Astrocyte (in vitro differentiated cells and primary cell): ENCODE data around the gene LYSMD4. TPM values are rescaled to one million over a fixed set of nuclear protein-coding genes. Genes with fewer than 3 reads are reported as not detected.

ENCODE experiments used
- DNase-seq: peaks from one replicate; pipeline ENCODE4 v3.0.0-alpha.2; 2010; ENCODE audit warnings: low read depth
- FAIRE-seq: peaks from 2 replicates; lab custom pipeline; 2011; peaks lifted over from hg19 to GRCh38; lab: Jason Lieb, UNC
- H2AFZ ChIP-seq: 2 replicates; pipeline ENCODE4 v1.6.0; 2012; ENCODE audit warnings: low read depth, low read length, inconsistent platforms
- H3K27ac ChIP-seq: 2 replicates; pipeline ENCODE4 v1.5.1; 2011; ENCODE audit warnings: low read depth, low read length, inconsistent platforms
- H3K27me3 ChIP-seq: 2 replicates; pipeline ENCODE4 v1.6.0; 2011; ENCODE audit warnings: low read length, inconsistent platforms; ENCODE audit not compliant: insufficient read depth
- H3K36me3 ChIP-seq: 2 replicates; pipeline ENCODE4 v1.5.1; 2011; ENCODE audit warnings: low read length, inconsistent platforms; ENCODE audit not compliant: insufficient read depth
- H3K4me1 ChIP-seq: 2 replicates; pipeline ENCODE4 v1.5.1; 2011; ENCODE audit warnings: low read length, inconsistent platforms; ENCODE audit not compliant: insufficient read depth
- H3K4me2 ChIP-seq: 2 replicates; pipeline ENCODE4 v1.6.0; 2012; ENCODE audit warnings: low read length, inconsistent platforms
- H3K4me3 ChIP-seq: 2 replicates; pipeline ENCODE4 v1.5.1; 2011; ENCODE audit warnings: low read depth, mild to moderate bottlenecking, low read length, inconsistent platforms; ENCODE audit not compliant: insufficient read depth
- H3K79me2 ChIP-seq: 2 replicates; pipeline ENCODE4 v1.6.0; 2012; ENCODE audit warnings: mild to moderate bottlenecking, low read length, inconsistent platforms; ENCODE audit not compliant: insufficient read depth
- H3K9ac ChIP-seq: 2 replicates; pipeline ENCODE4 v1.6.0; 2012; ENCODE audit warnings: mild to moderate bottlenecking, low read length, inconsistent platforms
- H3K9me3 ChIP-seq: 2 replicates; pipeline ENCODE4 v1.5.1; 2012; ENCODE audit warnings: low read depth, mild to moderate bottlenecking, low read length, inconsistent platforms; ENCODE audit not compliant: insufficient read depth
- H4K20me1 ChIP-seq: 2 replicates; pipeline ENCODE4 v1.6.0; 2012; ENCODE audit warnings: low read length, inconsistent platforms; ENCODE audit not compliant: insufficient read depth
- H3K27ac Mint-ChIP-seq: one replicate; pipeline ENCODE4 v1.8.0; 2021; ENCODE audit warnings: mild to moderate bottlenecking, mixed read lengths; ENCODE audit not compliant: unreplicated experiment
- H3K27me3 Mint-ChIP-seq: one replicate; pipeline ENCODE4 v1.8.0; 2021; ENCODE audit warnings: low read depth, mixed read lengths; ENCODE audit not compliant: unreplicated experiment
- H3K36me3 Mint-ChIP-seq: one replicate; pipeline ENCODE4 v1.8.0; 2021; ENCODE audit warnings: low read depth, mixed read lengths; ENCODE audit not compliant: unreplicated experiment
- H3K4me1 Mint-ChIP-seq: one replicate; pipeline ENCODE4 v1.8.0; 2021; ENCODE audit warnings: low read depth, mixed read lengths; ENCODE audit not compliant: unreplicated experiment
- H3K4me3 Mint-ChIP-seq: one replicate; pipeline ENCODE4 v1.8.0; 2021; ENCODE audit warnings: mild to moderate bottlenecking, moderate library complexity, mixed read lengths; ENCODE audit not compliant: unreplicated experiment
- H3K9me3 Mint-ChIP-seq: one replicate; pipeline ENCODE4 v1.8.0; 2021; ENCODE audit warnings: mild to moderate bottlenecking, mixed read lengths; ENCODE audit not compliant: unreplicated experiment
- CTCF ChIP-seq: IDR thresholded peaks from 2 replicates; pipeline ENCODE4 v1.5.1; 2011; ENCODE audit warnings: low read depth, mild to moderate bottlenecking, inconsistent platforms, low read length, moderate library complexity; ENCODE audit not compliant: insufficient read depth
- EZH2 ChIP-seq: IDR thresholded peaks from 2 replicates; pipeline ENCODE4 v1.6.1; 2012; ENCODE audit warnings: mild to moderate bottlenecking, low read length, inconsistent platforms; ENCODE audit not compliant: insufficient read depth
- total RNA-seq: library from RNA; stranded (reverse); gene quantifications from 2 replicates; pipeline ENCODE4 v1.2.1, GENCODE V29; 2021

Gene LYSMD4
- total RNA-seq, 1 donor from 2014 or later: 5.0 TPM

DNA sequence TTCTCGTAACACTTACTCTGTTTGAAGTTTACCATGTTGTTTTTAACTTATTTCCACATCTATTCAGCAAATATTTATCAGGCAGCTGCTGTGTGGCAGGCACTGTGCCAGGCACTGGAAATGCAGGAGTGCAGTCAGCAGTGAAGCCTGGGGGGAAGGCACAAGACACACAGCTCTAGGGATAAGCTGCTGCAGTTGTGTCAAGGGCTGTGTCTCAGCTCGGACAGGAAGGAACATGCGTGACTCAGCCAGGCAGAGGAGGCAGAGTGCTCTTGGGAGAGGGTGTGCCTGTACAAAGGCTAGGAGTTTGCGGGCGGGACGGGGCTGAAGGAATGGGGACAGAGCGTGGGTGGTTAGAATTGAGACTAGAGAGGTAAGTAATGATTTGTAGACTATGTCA, 24.7 kb downstream of the LYSMD4 start:
- Histone ChIP-seq H3K27ac (peak overlapping the region; percentile 13), H3K4me1 (peaks cover 29% of the 10 kb centered on the region), H3K9ac (no peak overlapping the region), H3K36me3 (peaks cover 20% of the 10 kb centered on the region), H2AFZ (no peak overlapping the region), H4K20me1 (no peaks in the 10 kb centered on the region), H3K4me3 (no peak overlapping the region), H3K79me2 (no peaks in the 10 kb centered on the region), H3K4me2 (peak overlapping the region; percentile 58), H3K27me3 (no peaks in the 10 kb centered on the region), H3K9me3 (no peaks in the 10 kb centered on the region)
- Mint-ChIP-seq H3K4me1 (peaks cover 33% of the 10 kb centered on the region), H3K36me3 (peaks cover 25% of the 10 kb centered on the region), H3K27me3 (no peaks in the 10 kb centered on the region), H3K9me3 (no peaks in the 10 kb centered on the region), H3K4me3 (peak overlapping the region; percentile 43), H3K27ac (peak overlapping the region; percentile 29)
- TF ChIP-seq CTCF (no peak), EZH2 (no peak)
- DNase-seq (peak; percentile 85), FAIRE-seq (peak; percentile 58)

DNA sequence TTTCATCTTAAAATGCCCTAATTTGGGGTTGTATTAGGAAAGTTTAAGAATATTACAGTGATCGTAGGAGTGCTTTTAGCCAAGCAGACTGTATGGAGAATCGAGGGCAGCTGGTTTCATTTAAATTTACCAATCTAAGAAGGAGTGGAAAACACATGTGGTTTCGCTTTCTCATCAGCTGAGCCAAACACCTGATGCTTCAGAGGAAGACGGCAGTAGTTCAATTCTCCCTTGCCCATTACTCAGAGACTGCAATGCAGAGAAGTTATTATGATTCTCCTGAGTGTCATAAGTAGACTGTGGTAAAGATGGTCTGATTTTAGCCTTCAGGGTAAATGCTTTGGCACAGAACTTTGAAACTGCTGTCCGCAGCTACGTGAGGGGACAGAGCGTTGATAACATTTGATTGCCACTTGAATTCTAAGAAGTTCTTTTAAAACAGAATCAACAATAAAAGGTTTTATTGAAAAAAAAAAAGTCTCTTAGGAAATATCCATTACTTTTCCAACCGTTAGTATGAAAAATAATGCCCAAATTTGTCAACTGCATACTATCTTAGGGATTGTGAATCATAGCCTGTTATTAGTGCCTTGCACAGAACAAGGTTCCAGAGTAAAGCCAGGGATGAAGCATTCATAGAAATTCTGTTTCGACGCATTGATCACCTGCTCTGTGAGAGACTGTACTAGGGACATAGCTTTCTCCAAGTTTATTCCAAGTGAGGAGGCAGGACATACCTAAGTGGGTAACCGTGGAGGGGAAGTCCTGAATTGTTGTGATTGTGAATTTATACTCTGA, 25.6 kb downstream of the LYSMD4 start:
- H3K4me3 Mint-ChIP-seq: no peak overlapping the region
- DNase-seq: peak; percentile 60
- H3K9ac ChIP-seq: peak overlapping the region; percentile 19

More for the DNA sequence above, 25.6 kb downstream of the LYSMD4 start:
- H3K9me3 ChIP-seq: no peaks in the 10 kb centered on the region
- H3K4me1 ChIP-seq: peaks cover 29% of the 10 kb centered on the region
- H2AFZ ChIP-seq: no peak overlapping the region
- H3K36me3 Mint-ChIP-seq: peaks cover 25% of the 10 kb centered on the region
- no peaks in the 10 kb centered on the region for H3K27me3 ChIP-seq
- no peak overlapping the region for H3K4me3 ChIP-seq
- peak overlapping the region; percentile 13 for H3K27ac ChIP-seq
- no peaks in the 10 kb centered on the region for H3K79me2 ChIP-seq
- TF ChIP-seq EZH2: no peak
- TF ChIP-seq CTCF: no peak
- peaks cover 14% of the 10 kb centered on the region for H3K36me3 ChIP-seq
- no peaks in the 10 kb centered on the region for H3K9me3 Mint-ChIP-seq
- no peaks in the 10 kb centered on the region for H3K27me3 Mint-ChIP-seq
- H3K4me1 Mint-ChIP-seq: peaks cover 41% of the 10 kb centered on the region
- peak overlapping the region; percentile 23 for H3K4me2 ChIP-seq
- no peak overlapping the region for H3K27ac Mint-ChIP-seq
- FAIRE-seq: no peak
- no peaks in the 10 kb centered on the region for H4K20me1 ChIP-seq
